H9 (cell line): Measurements from ENCODE around the gene IL12B. TPM values are rescaled to one million over a fixed set of nuclear protein-coding genes. Genes with fewer than 3 reads are reported as not detected.

Experiments used
- DNase-seq: peaks from one replicate; pipeline ENCODE4 v3.0.0-alpha.2; 2017
- H2AFZ ChIP-seq: one replicate; pipeline ENCODE4 v1.6.1; 2013; ENCODE audit warnings: mild to moderate bottlenecking, low read length, control low read depth, moderate library complexity
- H2AK5ac ChIP-seq: 2 replicates; pipeline ENCODE4 v1.6.1; 2013; ENCODE audit warnings: low read length, control low read depth, mixed read lengths; ENCODE audit not compliant: insufficient read length
- H2BK120ac ChIP-seq: one replicate; pipeline ENCODE4 v1.6.1; 2013; ENCODE audit warnings: low read depth, mild to moderate bottlenecking, low read length, control low read depth, inconsistent platforms; ENCODE audit not compliant: poor library complexity, severe bottlenecking
- H2BK12ac ChIP-seq: 2 replicates; pipeline ENCODE4 v1.6.1; 2013; ENCODE audit warnings: low read length, control low read depth, mixed read lengths, low read depth; ENCODE audit not compliant: insufficient read length
- H2BK15ac ChIP-seq: 2 replicates; pipeline ENCODE4 v1.6.1; 2013; ENCODE audit warnings: low read depth, low read length, control low read depth
- H2BK20ac ChIP-seq: one replicate; pipeline ENCODE4 v1.6.1; 2013; ENCODE audit warnings: low read depth, mild to moderate bottlenecking, low read length, control low read depth, inconsistent platforms; ENCODE audit not compliant: poor library complexity, severe bottlenecking
- H2BK5ac ChIP-seq: 2 replicates; pipeline ENCODE4 v1.6.1; 2013; ENCODE audit warnings: low read length, control low read depth, mixed read lengths; ENCODE audit not compliant: insufficient read length
- H3K14ac ChIP-seq: 2 replicates; pipeline ENCODE4 v1.6.1; 2013; ENCODE audit warnings: low read length, control low read depth; ENCODE audit not compliant: insufficient read depth
- H3K18ac ChIP-seq: 2 replicates; pipeline ENCODE4 v1.6.1; 2013; ENCODE audit warnings: low read depth, mild to moderate bottlenecking, mixed read lengths, low read length, control low read depth; ENCODE audit not compliant: insufficient read length
- H3K23ac ChIP-seq: 2 replicates; pipeline ENCODE4 v1.6.1; 2013; ENCODE audit warnings: low read length, control low read depth, mixed read lengths, low read depth; ENCODE audit not compliant: insufficient read length
- H3K23me2 ChIP-seq: 2 replicates; pipeline ENCODE4 v1.6.1; 2013; ENCODE audit warnings: low read depth, mild to moderate bottlenecking, mixed read lengths, low read length, control low read depth; ENCODE audit not compliant: insufficient read length, poor library complexity, severe bottlenecking
- H3K27ac ChIP-seq: 2 replicates; pipeline ENCODE4 v1.5.1; 2013; ENCODE audit warnings: low read length, control low read depth, mixed read lengths, low read depth; ENCODE audit not compliant: insufficient read length
- H3K27me3 ChIP-seq: 2 replicates; pipeline ENCODE4 v1.6.1; 2013; ENCODE audit warnings: low read length, control low read depth, inconsistent platforms; ENCODE audit not compliant: insufficient read depth
- H3K4ac ChIP-seq: 2 replicates; pipeline ENCODE4 v1.6.1; 2013; ENCODE audit warnings: low read depth, mild to moderate bottlenecking, control low read depth, inconsistent platforms, low read length, moderate library complexity
- H3K4me1 ChIP-seq: 2 replicates; pipeline ENCODE4 v1.6.1; 2013; ENCODE audit warnings: low read length, control low read depth, inconsistent platforms; ENCODE audit not compliant: insufficient read depth
- H3K4me2 ChIP-seq: 2 replicates; pipeline ENCODE4 v1.6.1; 2013; ENCODE audit warnings: low read length, control low read depth, mixed read lengths; ENCODE audit not compliant: insufficient read length, insufficient read depth
- H3K56ac ChIP-seq: 2 replicates; pipeline ENCODE4 v1.6.1; 2013; ENCODE audit warnings: low read depth, mild to moderate bottlenecking, mixed read lengths, low read length, control low read depth; ENCODE audit not compliant: insufficient read length
- H3K79me1 ChIP-seq: 2 replicates; pipeline ENCODE4 v1.6.1; 2013; ENCODE audit warnings: low read depth, mild to moderate bottlenecking, moderate library complexity, low read length, control low read depth, inconsistent platforms; ENCODE audit not compliant: insufficient read depth, poor library complexity, severe bottlenecking
- H3K79me2 ChIP-seq: 2 replicates; pipeline ENCODE4 v1.6.1; 2013; ENCODE audit warnings: low read length, control low read depth, inconsistent platforms; ENCODE audit not compliant: insufficient read depth
- H3K9ac ChIP-seq: 2 replicates; pipeline ENCODE4 v1.6.1; 2013; ENCODE audit warnings: low read length, control low read depth, mixed read lengths; ENCODE audit not compliant: insufficient read length; ENCODE audit errors: extremely low read depth
- H3K9me3 ChIP-seq: one replicate; pipeline ENCODE4 v1.6.1; 2013; ENCODE audit warnings: low read depth, low read length, inconsistent platforms; ENCODE audit not compliant: control insufficient read depth
- H3T11ph ChIP-seq: one replicate; pipeline ENCODE4 v1.6.1; 2013; ENCODE audit warnings: mild to moderate bottlenecking, low read length, control low read depth, inconsistent platforms
- H4K20me1 ChIP-seq: one replicate; pipeline ENCODE4 v1.6.1; 2013; ENCODE audit not compliant: control insufficient read depth, insufficient read length, insufficient read depth
- H4K5ac ChIP-seq: 2 replicates; pipeline ENCODE4 v1.6.1; 2013; ENCODE audit warnings: low read depth, mild to moderate bottlenecking, mixed read lengths, low read length, control low read depth; ENCODE audit not compliant: insufficient read length
- H4K8ac ChIP-seq: replicated peaks from 2 replicates; pipeline ENCODE4 v1.6.1; 2013; ENCODE audit warnings: low read length, control low read depth, mixed read lengths, low read depth; ENCODE audit not compliant: insufficient read length
- H4K91ac ChIP-seq: 2 replicates; pipeline ENCODE4 v1.6.1; 2013; ENCODE audit warnings: low read depth, mild to moderate bottlenecking, moderate library complexity, mixed read lengths, low read length, control low read depth; ENCODE audit not compliant: insufficient read length
- H3K27ac Mint-ChIP-seq, 3 experiments: 2 replicates in 2 of 3; 3 replicates in 1 of 3; pipeline ENCODE4 v1.8.0; 2020 to 2021; ENCODE audit warnings: mixed read lengths in 3 of 3, mild to moderate bottlenecking in 1 of 3, moderate library complexity in 1 of 3
- H3K27me3 Mint-ChIP-seq: 2 replicates; pipeline ENCODE4 v1.8.0; 2021; ENCODE audit warnings: low read depth, mild to moderate bottlenecking, moderate library complexity, mixed read lengths
- H3K36me3 Mint-ChIP-seq, 3 experiments: 2 replicates in 2 of 3; 3 replicates in 1 of 3; pipeline ENCODE4 v1.8.0; 2020 to 2021; ENCODE audit warnings: low read depth in 3 of 3, mixed read lengths in 3 of 3; ENCODE audit not compliant: insufficient read depth in 1 of 3
- H3K4me1 Mint-ChIP-seq, 2 experiments: 2 replicates each; pipeline ENCODE4 v1.8.0; 2020; ENCODE audit warnings: mixed read lengths in 2 of 2
- H3K4me3 Mint-ChIP-seq, 2 experiments: 2 replicates in 1 of 2; 3 replicates in 1 of 2; pipeline ENCODE4 v1.8.0; 2020 to 2021; ENCODE audit warnings: mild to moderate bottlenecking in 2 of 2, mixed read lengths in 2 of 2, moderate library complexity in 1 of 2
- H3K9me3 Mint-ChIP-seq, 2 experiments: 2 replicates in 1 of 2; 3 replicates in 1 of 2; pipeline ENCODE4 v1.8.0; 2020; ENCODE audit warnings: mild to moderate bottlenecking in 2 of 2, mixed read lengths in 2 of 2, moderate library complexity in 1 of 2
- WGBS: extraction: QIAGEN DNeasy Blood & Tissue Kit; methylation state at CpG from one replicate; pipeline ENCODE4 v1.1.7; 2013; ENCODE audit warnings: missing lambda C conversion rate, low lambda C conversion rate, mixed read lengths; ENCODE audit not compliant: insufficient read length; ENCODE audit errors: extremely low coverage; 5-methylcytosine and 5-hydroxymethylcytosine counted together
- total RNA-seq: library from RNA; stranded (reverse); gene quantifications from 2 replicates; pipeline ENCODE4 v1.2.1, GENCODE V29; 2021
- TF ChIP-seq, protein P1 (sequence below): fragments of 200-600 bp; sonication (generic); conservative IDR thresholded peaks from 3 replicates; pipeline ENCODE4 v1.8.0; 2021; ENCODE audit warnings: antibody characterized with exemption, mild to moderate bottlenecking

The IL12B gene
- total RNA-seq, 1 experiment from 2014 or later, result not detected

DNA sequence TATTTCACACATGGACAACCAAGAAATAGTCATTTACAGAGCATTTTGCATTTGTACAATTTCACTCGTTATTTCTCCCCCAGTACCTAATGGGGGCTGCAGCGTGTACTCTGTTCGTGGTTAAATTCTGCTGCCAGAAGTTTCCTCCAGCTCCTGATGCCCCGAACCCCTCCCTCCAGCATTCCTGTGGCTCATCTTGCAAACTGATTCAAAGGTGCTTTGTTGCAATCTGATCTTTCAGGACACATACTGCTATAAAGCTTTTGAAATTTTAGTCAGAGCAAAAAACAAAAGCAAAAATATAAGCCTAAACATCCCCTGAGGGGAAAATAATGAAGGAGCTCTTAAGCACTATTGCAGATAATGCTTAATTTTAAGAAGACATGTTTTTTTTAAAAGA is 39.5 kb downstream of the IL12B start:
- Histone ChIP-seq H3K79me2 (no peaks in the 10 kb centered on the region), H4K20me1 (no peaks in the 10 kb centered on the region), H3K23ac (no peak overlapping the region), H3K27ac (no peak overlapping the region), H3K4me2 (no peak overlapping the region), H3T11ph (no peak overlapping the region), H2BK5ac (no peak overlapping the region), H3K14ac (no peak overlapping the region), H3K23me2 (no peaks in the 10 kb centered on the region), H3K9me3 (no peaks in the 10 kb centered on the region), H3K4ac (no peak overlapping the region), H3K79me1 (no peaks in the 10 kb centered on the region), H3K4me1 (no peaks in the 10 kb centered on the region), H2BK15ac (no peak overlapping the region), H2BK12ac (no peak overlapping the region), H2BK120ac (no peak overlapping the region), H3K27me3 (no peaks in the 10 kb centered on the region), H2BK20ac (no peak overlapping the region), H3K56ac (no peak overlapping the region), H2AK5ac (no peak overlapping the region), H4K8ac (no peak overlapping the region), H2AFZ (no peak overlapping the region), H3K9ac (no peak overlapping the region), H4K5ac (no peak overlapping the region), H4K91ac (no peak overlapping the region), H3K18ac (no peak overlapping the region)
- no peak for DNase-seq
- Mint-ChIP-seq H3K4me3 (no peak overlapping the region), H3K27me3 (no peaks in the 10 kb centered on the region), H3K27ac (no peak overlapping the region), H3K9me3 (no peaks in the 10 kb centered on the region; a peak in 1 of 5 replicates), H3K36me3 (no peaks in the 10 kb centered on the region), H3K4me1 (no peaks in the 10 kb centered on the region)
- TF ChIP-seq, protein P1, sequence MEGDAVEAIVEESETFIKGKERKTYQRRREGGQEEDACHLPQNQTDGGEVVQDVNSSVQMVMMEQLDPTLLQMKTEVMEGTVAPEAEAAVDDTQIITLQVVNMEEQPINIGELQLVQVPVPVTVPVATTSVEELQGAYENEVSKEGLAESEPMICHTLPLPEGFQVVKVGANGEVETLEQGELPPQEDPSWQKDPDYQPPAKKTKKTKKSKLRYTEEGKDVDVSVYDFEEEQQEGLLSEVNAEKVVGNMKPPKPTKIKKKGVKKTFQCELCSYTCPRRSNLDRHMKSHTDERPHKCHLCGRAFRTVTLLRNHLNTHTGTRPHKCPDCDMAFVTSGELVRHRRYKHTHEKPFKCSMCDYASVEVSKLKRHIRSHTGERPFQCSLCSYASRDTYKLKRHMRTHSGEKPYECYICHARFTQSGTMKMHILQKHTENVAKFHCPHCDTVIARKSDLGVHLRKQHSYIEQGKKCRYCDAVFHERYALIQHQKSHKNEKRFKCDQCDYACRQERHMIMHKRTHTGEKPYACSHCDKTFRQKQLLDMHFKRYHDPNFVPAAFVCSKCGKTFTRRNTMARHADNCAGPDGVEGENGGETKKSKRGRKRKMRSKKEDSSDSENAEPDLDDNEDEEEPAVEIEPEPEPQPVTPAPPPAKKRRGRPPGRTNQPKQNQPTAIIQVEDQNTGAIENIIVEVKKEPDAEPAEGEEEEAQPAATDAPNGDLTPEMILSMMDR, result no peak
- no CpG with 5 or more reads among the region's 4 CpGs for WGBS
